ACC112 (cell line): ENCODE data around the gene RENBP.
A peak's percentile ranks its signal among the peaks of the same experiment; 100 is the strongest.

Experiments
- H2AFZ ChIP-seq: fragments of 200-600 bp; sonication (generic); one replicate; pipeline ENCODE4 v1.6.0; 2017; ENCODE audit warnings: antibody characterized with exemption, low read length; ENCODE audit not compliant: unreplicated experiment
- H3K27ac ChIP-seq: fragments of 200-600 bp; sonication (generic); 2 replicates; pipeline ENCODE4 v1.5.1; 2014; ENCODE audit warnings: low read depth, mild to moderate bottlenecking, antibody characterized with exemption, low read length, moderate library complexity
- H3K27me3 ChIP-seq: fragments of 200-600 bp; sonication (generic); 2 replicates; pipeline ENCODE4 v1.6.1; 2014; ENCODE audit warnings: mild to moderate bottlenecking, antibody characterized with exemption, low read length, moderate library complexity, mixed read lengths; ENCODE audit not compliant: insufficient read depth
- H3K36me3 ChIP-seq: fragments of 200-600 bp; sonication (generic); 2 replicates; pipeline ENCODE4 v1.6.1; 2016; ENCODE audit warnings: mild to moderate bottlenecking, antibody characterized with exemption, low read length, moderate library complexity, mixed read lengths; ENCODE audit not compliant: insufficient read depth
- H3K4me1 ChIP-seq: fragments of 200-600 bp; sonication (generic); one replicate; pipeline ENCODE4 v1.6.1; 2016; ENCODE audit warnings: low read length, mixed read lengths; ENCODE audit not compliant: insufficient read depth, unreplicated experiment, control insufficient read depth
- H3K4me3 ChIP-seq: fragments of 200-600 bp; sonication (generic); 2 replicates; pipeline ENCODE4 v1.5.1; 2014; ENCODE audit warnings: mild to moderate bottlenecking, low read depth, low read length
- H3K79me2 ChIP-seq: fragments of 200-600 bp; sonication (generic); one replicate; pipeline ENCODE4 v1.6.0; 2016; ENCODE audit warnings: low read length; ENCODE audit not compliant: control insufficient read depth, unreplicated experiment, insufficient read depth

RENBP gene

DNA sequence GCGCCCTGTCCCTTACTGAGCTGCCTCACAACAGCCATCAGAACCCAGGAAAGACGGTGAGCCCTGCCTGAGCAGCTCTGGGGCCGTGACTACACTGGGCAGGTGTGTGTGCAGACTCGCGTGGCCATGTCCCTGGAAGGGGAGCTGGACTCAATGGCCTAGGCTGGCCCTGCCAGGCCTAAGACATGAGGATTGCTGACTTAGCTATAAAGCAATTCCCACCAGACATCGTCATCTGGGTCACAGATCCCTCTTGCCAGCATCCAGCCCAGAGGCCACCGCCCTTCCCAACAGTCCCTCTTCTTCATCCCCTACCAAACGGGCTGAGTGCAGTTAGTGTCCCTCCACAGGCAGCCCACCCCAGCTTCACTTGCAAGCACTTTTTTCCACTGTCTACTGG, 13.3 kb downstream of the RENBP start:
- Histone ChIP-seq H3K4me3 (no peak overlapping the region), H3K4me1 (peaks cover 12% of the 10 kb centered on the region), H3K36me3 (no peaks in the 10 kb centered on the region), H3K79me2 (peaks cover 16% of the 10 kb centered on the region), H3K27me3 (no peaks in the 10 kb centered on the region), H3K27ac (no peak overlapping the region), H2AFZ (no peak overlapping the region)

DNA sequence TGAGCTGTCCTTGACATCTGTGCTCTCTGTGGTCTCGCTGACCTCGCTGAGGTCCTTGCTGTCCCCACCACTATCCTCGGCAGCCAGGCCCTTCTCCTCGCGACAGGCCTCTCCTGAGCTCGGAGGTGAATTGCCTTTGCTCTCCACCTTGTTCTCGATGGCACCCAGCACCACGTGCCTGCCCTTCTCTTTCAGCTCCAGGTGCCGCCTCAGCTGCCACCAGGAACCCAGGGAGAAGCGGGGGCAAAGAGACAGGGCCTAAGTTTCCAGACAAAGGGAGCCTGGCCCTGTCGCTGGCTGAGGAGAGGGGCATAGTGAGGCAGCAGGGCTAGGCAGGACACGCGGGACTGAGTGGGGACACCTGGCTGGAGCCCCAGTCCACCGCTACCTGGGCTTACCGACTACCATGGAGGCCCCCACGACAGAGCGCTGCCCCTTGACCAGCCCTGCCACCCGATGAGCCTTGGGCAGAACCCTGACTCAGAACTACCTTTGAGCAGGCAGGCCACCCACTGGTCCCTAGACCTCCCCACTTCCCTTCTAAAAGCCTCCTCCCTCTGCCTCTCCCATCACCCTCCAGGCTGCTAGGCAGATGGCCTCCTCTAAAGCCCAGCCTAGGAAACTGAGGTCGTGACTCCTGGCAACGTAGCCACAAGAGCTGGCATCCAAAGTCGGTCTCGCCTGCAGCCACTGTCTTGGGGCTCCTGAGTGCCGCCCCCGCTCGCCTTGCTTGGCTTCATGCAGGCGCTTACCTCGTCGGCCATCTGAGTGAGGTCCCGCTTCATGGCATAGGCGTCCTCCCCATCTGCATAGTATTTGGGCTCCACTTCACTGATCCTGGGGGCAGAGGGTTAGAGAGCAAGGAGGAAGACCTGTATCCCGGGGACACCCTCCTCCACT, 14.2 kb downstream of the RENBP start:
- Histone ChIP-seq H3K27me3 (no peaks in the 10 kb centered on the region), H3K36me3 (no peaks in the 10 kb centered on the region), H3K4me1 (peaks cover 12% of the 10 kb centered on the region), H3K79me2 (peaks cover 16% of the 10 kb centered on the region), H3K27ac (no peak overlapping the region), H3K4me3 (no peak overlapping the region), H2AFZ (no peak overlapping the region)

DNA sequence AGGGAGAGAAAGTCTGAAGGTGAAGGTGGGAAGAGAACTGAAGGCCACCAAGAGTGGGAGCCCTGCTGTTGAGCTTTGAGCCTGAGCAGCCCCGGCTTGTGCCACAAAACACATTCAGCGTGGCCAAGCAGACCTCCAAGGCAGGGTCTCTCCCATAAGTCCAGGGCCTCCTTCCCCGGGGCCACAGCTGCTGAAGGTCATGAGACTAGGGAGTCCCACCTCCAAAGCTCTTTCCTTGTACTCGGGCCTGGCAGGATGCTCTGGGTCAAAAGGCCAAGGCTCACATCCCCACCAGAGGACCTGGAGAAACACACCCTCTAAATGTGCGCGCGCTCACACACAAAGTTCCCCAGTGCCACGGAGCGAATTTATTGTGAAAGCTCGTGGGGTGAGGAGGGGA, 14.9 kb downstream of the RENBP start:
- peaks cover 12% of the 10 kb centered on the region for H3K4me1 ChIP-seq
- H2AFZ ChIP-seq, result no peak overlapping the region
- H3K27me3 ChIP-seq, result no peaks in the 10 kb centered on the region
- H3K79me2 ChIP-seq, result peaks cover 14% of the 10 kb centered on the region
- no peaks in the 10 kb centered on the region for H3K36me3 ChIP-seq
- no peak overlapping the region for H3K4me3 ChIP-seq
- H3K27ac ChIP-seq, result 0 out of 2 replicates have a peak overlapping the region, but pooled peaks have one; percentile 1

- H3K4me3 ChIP-seq, result no peak overlapping the region
- no peak overlapping the region for H2AFZ ChIP-seq
- peaks cover 8% of the 10 kb centered on the region for H3K79me2 ChIP-seq
- 0 out of 2 replicates have a peak overlapping the region, but pooled peaks have one; percentile 1 for H3K27ac ChIP-seq
- H3K27me3 ChIP-seq, result no peaks in the 10 kb centered on the region
- peaks cover 12% of the 10 kb centered on the region for H3K4me1 ChIP-seq
- H3K36me3 ChIP-seq, result no peaks in the 10 kb centered on the region
These were observed 15.6 kb downstream of the RENBP start for GRCh38 chrX:153928846-153929245.

- Histone ChIP-seq H3K27ac (peak overlapping the region; percentile 84), H3K79me2 (peaks cover 5% of the 10 kb centered on the region), H3K4me1 (peaks cover 12% of the 10 kb centered on the region), H3K36me3 (no peaks in the 10 kb centered on the region), H2AFZ (no peak overlapping the region), H3K4me3 (peak overlapping the region; percentile 84), H3K27me3 (no peaks in the 10 kb centered on the region)
These were observed 16.3 kb downstream of the RENBP start for GRCh38 chrX:153927922-153928760.

GRCh38 chrX:153927672-153927921, 16.8 kb downstream of the RENBP start:
- H3K4me1 ChIP-seq, result peaks cover 9% of the 10 kb centered on the region
- H2AFZ ChIP-seq, result no peak overlapping the region
- no peaks in the 10 kb centered on the region for H3K27me3 ChIP-seq
- no peaks in the 10 kb centered on the region for H3K79me2 ChIP-seq
- peak overlapping the region; percentile 84 for H3K27ac ChIP-seq
- peak overlapping the region; percentile 84 for H3K4me3 ChIP-seq
- no peaks in the 10 kb centered on the region for H3K36me3 ChIP-seq

GRCh38 chrX:153926858-153927671, 17.4 kb downstream of the RENBP start:
- H3K4me1 ChIP-seq, result peaks cover 9% of the 10 kb centered on the region
- no peaks in the 10 kb centered on the region for H3K27me3 ChIP-seq
- peak overlapping the region; percentile 84 for H3K4me3 ChIP-seq
- no peaks in the 10 kb centered on the region for H3K36me3 ChIP-seq
- no peak overlapping the region for H2AFZ ChIP-seq
- peak overlapping the region; percentile 84 for H3K27ac ChIP-seq
- no peaks in the 10 kb centered on the region for H3K79me2 ChIP-seq

GRCh38 chrX:153926552-153926857, 17.9 kb downstream of the RENBP start:
- Histone ChIP-seq H2AFZ (no peak overlapping the region), H3K27ac (no peak overlapping the region), H3K27me3 (no peaks in the 10 kb centered on the region), H3K79me2 (no peaks in the 10 kb centered on the region), H3K4me1 (peaks cover 9% of the 10 kb centered on the region), H3K4me3 (peak overlapping the region; percentile 84; the same call in 1 of the 2 replicates), H3K36me3 (no peaks in the 10 kb centered on the region)

DNA sequence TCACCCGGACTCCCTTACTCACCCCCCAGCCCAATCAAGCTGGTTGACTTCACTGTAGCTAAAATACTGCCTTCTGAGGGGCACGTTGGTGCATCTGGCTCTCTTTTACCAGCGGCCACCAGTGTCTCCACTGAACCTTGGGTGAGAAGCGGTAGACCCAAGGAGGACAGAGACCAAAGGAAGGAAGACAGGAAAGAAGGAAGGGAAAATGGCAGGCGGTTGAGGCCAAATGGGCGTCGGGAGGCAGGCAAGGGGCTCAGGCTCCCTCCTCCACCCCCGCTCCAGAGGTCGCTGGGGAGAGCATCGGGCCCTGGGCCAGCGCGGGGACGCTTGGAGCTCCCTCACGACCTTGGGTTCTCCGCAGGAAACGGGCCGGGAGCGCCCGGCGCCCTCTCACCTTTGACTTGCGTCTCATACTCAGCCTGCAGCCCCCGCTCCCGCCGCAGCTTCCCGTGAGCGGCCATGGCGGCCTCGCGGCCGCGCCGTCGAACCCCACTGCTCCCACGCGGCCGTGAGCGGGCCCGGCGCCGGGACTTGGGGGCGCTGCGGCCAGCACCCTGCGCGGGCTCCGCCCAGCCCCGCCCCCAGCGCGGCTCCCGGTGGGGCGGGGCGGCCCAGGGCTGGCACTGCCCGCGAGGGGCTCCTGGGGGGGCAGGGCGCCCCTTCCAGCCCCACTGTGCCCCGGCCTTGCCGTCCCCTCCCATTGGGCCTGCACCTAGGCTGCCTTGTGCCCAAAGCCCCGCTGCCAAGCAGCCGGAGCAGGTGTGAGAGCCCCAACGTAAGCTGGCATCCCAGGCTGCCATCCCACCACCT, 18.5 kb downstream of the RENBP start, which contains the start of gene ARHGAP4:
ARHGAP4 (minus strand) TSS at position 526 of the 813 bp plus-strand sequence; CDS start at position 464, 62 bp downstream.
- no peaks in the 10 kb centered on the region for H3K36me3 ChIP-seq
- no peak within 1 kb of the TSS; the same call in 1 of the 2 replicates for H3K27ac ChIP-seq
- H3K79me2 ChIP-seq, result no peaks in the 10 kb centered on the region
- peak within 1 kb of the TSS; percentile 84 for H3K4me3 ChIP-seq
- H3K4me1 ChIP-seq, result peaks cover 9% of the 10 kb centered on the region
- no peak within 1 kb of the TSS for H2AFZ ChIP-seq
- no peaks in the 10 kb centered on the region for H3K27me3 ChIP-seq

DNA sequence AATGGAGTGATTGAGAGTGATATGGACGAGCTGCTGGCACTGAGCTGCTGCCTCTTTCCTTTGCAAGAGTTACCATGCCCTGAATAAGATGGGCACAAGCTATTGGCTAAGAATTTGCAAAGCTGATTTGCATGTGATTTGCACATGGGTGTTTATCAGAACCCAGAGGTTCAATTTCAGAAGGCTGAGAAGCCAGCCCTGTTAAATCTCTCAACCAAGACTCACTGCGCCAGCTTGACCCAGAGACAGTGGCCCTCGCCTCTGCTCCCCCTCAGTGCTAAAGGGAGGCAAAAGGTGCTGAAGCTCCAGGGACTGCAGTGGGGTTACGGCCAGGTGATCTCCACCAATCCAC, 19.1 kb downstream of the RENBP start:
- Histone ChIP-seq H3K4me3 (no peak overlapping the region), H3K27ac (no peak overlapping the region), H2AFZ (no peak overlapping the region), H3K36me3 (no peaks in the 10 kb centered on the region), H3K27me3 (no peaks in the 10 kb centered on the region), H3K79me2 (no peaks in the 10 kb centered on the region), H3K4me1 (peaks cover 9% of the 10 kb centered on the region)
